Lower lobe of right lung (tissue), 2 donors: ENCODE results near the gene CLDN9. TPM values are rescaled to one million over a fixed set of nuclear protein-coding genes. Genes with fewer than 3 reads are reported as not detected.
A peak's percentile ranks its signal among the peaks of the same experiment; 100 is the strongest.

Experiments used
- ATAC-seq, 2 donors: fragments of 200-7000 bp; cut with Tn5 transposase; one replicate each; pipeline ENCODE4 v1.9.1; 2020 to 2022; ENCODE audit warnings: mild to moderate bottlenecking in 2 of 2, moderate library complexity in 2 of 2
- DNase-seq: peaks from one replicate; pipeline ENCODE4 v3.0.0-alpha.2; 2020
- H3K27ac ChIP-seq: fragments of 200-600 bp; one replicate; pipeline ENCODE4 v1.8.0; 2022
- H3K27me3 ChIP-seq: fragments of 200-600 bp; one replicate; pipeline ENCODE4 v1.8.0; 2022; ENCODE audit warnings: low read depth
- H3K36me3 ChIP-seq: fragments of 200-600 bp; one replicate; pipeline ENCODE4 v1.8.0; 2022; ENCODE audit warnings: mild to moderate bottlenecking
- H3K4me1 ChIP-seq: fragments of 200-600 bp; one replicate; pipeline ENCODE4 v1.8.0; 2022
- H3K4me3 ChIP-seq: fragments of 200-600 bp; one replicate; pipeline ENCODE4 v1.8.0; 2022; ENCODE audit warnings: mild to moderate bottlenecking
- H3K9me3 ChIP-seq: fragments of 200-600 bp; one replicate; pipeline ENCODE4 v1.8.0; 2022
- CTCF ChIP-seq: fragments of 200-600 bp; IDR thresholded peaks from one replicate; pipeline ENCODE4 v1.8.0; 2022; ENCODE audit warnings: antibody characterized with exemption, mild to moderate bottlenecking
- intact Hi-C: fragments of 100-400 bp; cut with DNase I; formaldehyde crosslinking; loops from one replicate; pipeline ENCODE4 v1.11.0; 2022
- total RNA-seq: library from RNA; stranded (reverse); fragmentation: NEBNext Ultra II Directional; extraction: Animal tissue kit (Norgen Biotek cat#: 25700); gene quantifications from one replicate; pipeline ENCODE4 v1.2.1, GENCODE V29; 2021
- donor health status: DM: no; HTN: yes; CAD: no; lungs with severe emphysema.

The CLDN9 gene
- total RNA-seq, 1 donor from 2014 or later: 1.0 TPM

- Histone ChIP-seq H3K27ac (no peak overlapping the region), H3K36me3 (no peaks in the 10 kb centered on the region), H3K9me3 (no peaks in the 10 kb centered on the region), H3K27me3 (peaks cover 84% of the 10 kb centered on the region), H3K4me1 (peaks cover 21% of the 10 kb centered on the region), H3K4me3 (no peak overlapping the region)
- DNase-seq (no peak), ATAC-seq (no peak)
- intact Hi-C loops: no loop called here
- TF ChIP-seq CTCF: no peak
Measured at GRCh38 chr16:3044708-3045107, 32.0 kb downstream of the CLDN9 start.

GRCh38 chr16:3045758-3046640 lies 33.3 kb downstream of the CLDN9 start, which contains the start of gene MMP25:
TSS of gene MMP25 (plus strand) at chr16:3046561. CDS start at chr16:3046918, 357 bp downstream.
- DNase-seq (no peak), ATAC-seq (peak; percentile 55 to 73)
- Histone ChIP-seq H3K4me3 (peak within 1 kb of the TSS; percentile 52), H3K27ac (peak within 1 kb of the TSS; percentile 65), H3K36me3 (no peaks in the 10 kb centered on the region), H3K4me1 (peaks cover 21% of the 10 kb centered on the region), H3K27me3 (peaks cover 80% of the 10 kb centered on the region), H3K9me3 (no peaks in the 10 kb centered on the region)
- TF ChIP-seq CTCF: no peak
- intact Hi-C loops: no loop called here

GRCh38 chr16:3046641-3047386 lies 34.1 kb downstream of the CLDN9 start:
- Histone ChIP-seq H3K4me3 (peak overlapping the region; percentile 52), H3K27me3 (peaks cover 74% of the 10 kb centered on the region), H3K9me3 (no peaks in the 10 kb centered on the region), H3K27ac (peak overlapping the region; percentile 65), H3K36me3 (no peaks in the 10 kb centered on the region), H3K4me1 (peaks cover 21% of the 10 kb centered on the region)
- intact Hi-C loops: no loop called here
- DNase-seq (no peak), ATAC-seq (peak; percentile 5 to 12)
- no peak for TF ChIP-seq CTCF

- no peak for DNase-seq
- intact Hi-C loops: no loop called here
- H3K36me3 ChIP-seq: no peaks in the 10 kb centered on the region
- H3K4me3 ChIP-seq: peak overlapping the region; percentile 52
- H3K9me3 ChIP-seq: no peaks in the 10 kb centered on the region
- peaks cover 21% of the 10 kb centered on the region for H3K4me1 ChIP-seq
- TF ChIP-seq CTCF: no peak
- ATAC-seq: peak in 1 of 2 donors; percentile 11
- peaks cover 73% of the 10 kb centered on the region for H3K27me3 ChIP-seq
- peak overlapping the region; percentile 65 for H3K27ac ChIP-seq
Measured at GRCh38 chr16:3047387-3047720, 34.6 kb downstream of the CLDN9 start.

GRCh38 chr16:3049921-3050481 lies 37.3 kb downstream of the CLDN9 start:
- Histone ChIP-seq H3K27me3 (peaks cover 49% of the 10 kb centered on the region), H3K36me3 (no peaks in the 10 kb centered on the region), H3K27ac (peak overlapping the region; percentile 24), H3K4me3 (no peak overlapping the region), H3K4me1 (peaks cover 21% of the 10 kb centered on the region), H3K9me3 (no peaks in the 10 kb centered on the region)
- TF ChIP-seq CTCF: no peak
- intact Hi-C loops: no loop called here
- ATAC-seq: no peak
- DNase-seq: no peak
